GM23338 (cell line): ENCODE results near the gene ANKRD44. TPM values are rescaled to one million over a fixed set of nuclear protein-coding genes. Genes with fewer than 3 reads are reported as not detected.
"Not testable (repeated sequence)": the region's sequence is repeated elsewhere in the genome, so short reads cannot be mapped to it uniquely, and the experiment has no call there.

ENCODE experiments used
- ATAC-seq: fragments of 200-7000 bp; cut with Tn5 transposase; 3 replicates; pipeline ENCODE4 v1.9.1; 2020
- DNase-seq: peaks from one replicate; pipeline ENCODE4 v3.0.0-alpha.2; 2015; ENCODE audit warnings: low spot score
- H2AFZ ChIP-seq: fragments of 200-600 bp; sonication (generic); 2 replicates; pipeline ENCODE4 v1.8.0; 2016; ENCODE audit warnings: antibody characterized with exemption, mild to moderate bottlenecking, moderate library complexity
- H3F3A ChIP-seq: fragments of 200-600 bp; sonication (generic); replicated peaks from 2 replicates; pipeline ENCODE4 v1.8.0; 2017; ENCODE audit warnings: antibody characterized with exemption, mixed run types, low read depth
- H3K27ac ChIP-seq: fragments of 200-600 bp; sonication (generic); 2 replicates; pipeline ENCODE4 v1.6.1; 2016; ENCODE audit warnings: low read depth
- H3K27me3 ChIP-seq: fragments of 200-600 bp; sonication (generic); 2 replicates; pipeline ENCODE4 v1.8.0; 2016; ENCODE audit warnings: mild to moderate bottlenecking, mixed run types, moderate library complexity; ENCODE audit not compliant: insufficient read depth
- H3K36me3 ChIP-seq: fragments of 200-600 bp; sonication (generic); 2 replicates; pipeline ENCODE4 v1.8.0; 2016; ENCODE audit warnings: mild to moderate bottlenecking; ENCODE audit not compliant: insufficient read depth
- H3K4me1 ChIP-seq: fragments of 200-600 bp; sonication (generic); 2 replicates; pipeline ENCODE4 v1.8.0; 2016; ENCODE audit warnings: mild to moderate bottlenecking, moderate library complexity; ENCODE audit not compliant: insufficient read depth
- H3K4me2 ChIP-seq: fragments of 200-600 bp; sonication (generic); 2 replicates; pipeline ENCODE4 v1.7.1; 2017; ENCODE audit warnings: mixed run types
- H3K4me3 ChIP-seq: fragments of 200-600 bp; sonication (generic); 2 replicates; pipeline ENCODE4 v1.6.1; 2016; ENCODE audit warnings: mixed run types
- H3K79me2 ChIP-seq: fragments of 200-600 bp; sonication (generic); replicated peaks from 2 replicates; pipeline ENCODE4 v1.8.0; 2017; ENCODE audit warnings: mild to moderate bottlenecking; ENCODE audit not compliant: insufficient read depth
- H3K9me2 ChIP-seq: fragments of 200-600 bp; sonication (generic); 2 replicates; pipeline ENCODE4 v1.8.0; 2017; ENCODE audit not compliant: insufficient read depth
- H4K20me1 ChIP-seq: fragments of 200-600 bp; sonication (generic); replicated peaks from 2 replicates; pipeline ENCODE4 v1.8.0; 2017; ENCODE audit warnings: mild to moderate bottlenecking; ENCODE audit not compliant: insufficient read depth
- H3K27ac Mint-ChIP-seq: 2 replicates; pipeline ENCODE4 v1.8.0; 2020; ENCODE audit warnings: inconsistent platforms, mild to moderate bottlenecking, moderate library complexity, mixed read lengths
- H3K27me3 Mint-ChIP-seq: 3 replicates; pipeline ENCODE4 v1.8.0; 2022; ENCODE audit warnings: low read depth, mild to moderate bottlenecking, moderate library complexity, mixed read lengths, inconsistent platforms; ENCODE audit not compliant: insufficient read depth, poor library complexity
- H3K36me3 Mint-ChIP-seq: 3 replicates; pipeline ENCODE4 v1.8.0; 2021; ENCODE audit warnings: low read depth, mild to moderate bottlenecking, inconsistent platforms, moderate library complexity, mixed read lengths
- H3K4me1 Mint-ChIP-seq: 3 replicates; pipeline ENCODE4 v1.8.0; 2020; ENCODE audit warnings: mild to moderate bottlenecking, inconsistent platforms, mixed read lengths
- H3K4me3 Mint-ChIP-seq: 3 replicates; pipeline ENCODE4 v1.8.0; 2021; ENCODE audit warnings: moderate library complexity, mild to moderate bottlenecking, inconsistent platforms, mixed read lengths
- H3K9me3 Mint-ChIP-seq: 3 replicates; pipeline ENCODE4 v1.8.0; 2020; ENCODE audit warnings: moderate library complexity, mild to moderate bottlenecking, inconsistent platforms, mixed read lengths
- NANOG ChIP-seq: IDR thresholded peaks from 2 replicates; pipeline ENCODE4 v1.6.1; 2016; ENCODE audit warnings: antibody characterized with exemption, borderline replicate concordance
- POLR2AphosphoS5 ChIP-seq: IDR thresholded peaks from 2 replicates; pipeline ENCODE4 v1.6.1; 2016; ENCODE audit warnings: antibody characterized with exemption, low read depth
- REST ChIP-seq: IDR thresholded peaks from one replicate; pipeline ENCODE4 v1.6.1; 2018; ENCODE audit warnings: antibody characterized with exemption; ENCODE audit not compliant: unreplicated experiment
- STAT1 ChIP-seq: IDR thresholded peaks from one replicate; pipeline ENCODE4 v1.6.1; 2016; ENCODE audit warnings: antibody characterized with exemption; ENCODE audit not compliant: unreplicated experiment
- ZNF114 ChIP-seq: fragments of 250-450 bp; sonication (Bioruptor Pico); IDR thresholded peaks from 2 replicates; pipeline ENCODE4 v1.5.0; 2020; ENCODE audit warnings: mild to moderate bottlenecking, moderate library complexity
- ZNF462 ChIP-seq: fragments of 250-450 bp; sonication (Bioruptor Pico); IDR thresholded peaks from 2 replicates; pipeline ENCODE4 v1.5.0; 2020; ENCODE audit warnings: mild to moderate bottlenecking, moderate library complexity
- polyA plus RNA-seq: library from polyadenylated mRNA; unstranded; fragments of >200 nt; fragmentation: Nextera tagmentation; extraction: Ambion mirVana; gene quantifications from 2 replicates; pipeline ENCODE4 v1.2.1, GENCODE V29; 2016
- total RNA-seq: library from RNA; depleted of rRNA; stranded (reverse); fragments of >200 nt; shearing (Covaris generic); gene quantifications from 2 replicates; pipeline ENCODE4 v1.2.3, GENCODE V29; 2014

Gene ANKRD44
- total and polyA plus RNA-seq, 2 experiments from 2014 or later: 0.44 to 0.56 TPM

GRCh38 chr2:197024206-197024605 lies 286.4 kb downstream of the ANKRD44 start:
- no peaks in the 10 kb centered on the region for H3K79me2 ChIP-seq
- Mint-ChIP-seq H3K4me1 (no peaks in the 10 kb centered on the region), H3K27me3 (peaks cover 2% of the 10 kb centered on the region), H3K36me3 (no peaks in the 10 kb centered on the region), H3K9me3 (no peaks in the 10 kb centered on the region; the same call in 2 of the 3 replicates), H3K4me3 (no peak overlapping the region), H3K27ac (no peak overlapping the region)
- H3K4me2 ChIP-seq: no peak overlapping the region
- no peak overlapping the region for H3K27ac ChIP-seq
- H3K27me3 ChIP-seq: no peaks in the 10 kb centered on the region
- H3K9me2 ChIP-seq: 0 out of 2 replicates have a peak, but pooled peaks cover 4% of the 10 kb centered on the region
- no peak overlapping the region for H2AFZ ChIP-seq
- ATAC-seq (no peak), DNase-seq (no peak)
- no peaks in the 10 kb centered on the region for H3K36me3 ChIP-seq
- H4K20me1 ChIP-seq: no peaks in the 10 kb centered on the region
- no peaks in the 10 kb centered on the region for H3F3A ChIP-seq
- no peak overlapping the region for H3K4me3 ChIP-seq
- no peaks in the 10 kb centered on the region for H3K4me1 ChIP-seq
- TF ChIP-seq REST (no peak), NANOG (no peak), ZNF114 (CRISPR knock-in tag) (no peak), ZNF462 (no peak), STAT1 (no peak), POLR2AphosphoS5 (no peak)

GRCh38 chr2:197020921-197021320 lies 289.7 kb downstream of the ANKRD44 start:
- H3K4me3 Mint-ChIP-seq, H3K9me3 Mint-ChIP-seq, H3K27ac Mint-ChIP-seq, H3F3A ChIP-seq, H3K27ac ChIP-seq, H4K20me1 ChIP-seq, H3K4me1 Mint-ChIP-seq, H3K79me2 ChIP-seq, H2AFZ ChIP-seq, H3K36me3 ChIP-seq, H3K27me3 ChIP-seq, H3K36me3 Mint-ChIP-seq, ATAC-seq, H3K4me2 ChIP-seq, H3K9me2 ChIP-seq, H3K4me1 ChIP-seq, H3K4me3 ChIP-seq, H3K27me3 Mint-ChIP-seq, DNase-seq: not testable (repeated sequence)
